ENCODE measurements around the gene NOSTRIN.
"Not testable (repeated sequence)": the region's sequence is repeated elsewhere in the genome, so short reads cannot be mapped to it uniquely, and the experiment has no call there.

Gene NOSTRIN, protein sequence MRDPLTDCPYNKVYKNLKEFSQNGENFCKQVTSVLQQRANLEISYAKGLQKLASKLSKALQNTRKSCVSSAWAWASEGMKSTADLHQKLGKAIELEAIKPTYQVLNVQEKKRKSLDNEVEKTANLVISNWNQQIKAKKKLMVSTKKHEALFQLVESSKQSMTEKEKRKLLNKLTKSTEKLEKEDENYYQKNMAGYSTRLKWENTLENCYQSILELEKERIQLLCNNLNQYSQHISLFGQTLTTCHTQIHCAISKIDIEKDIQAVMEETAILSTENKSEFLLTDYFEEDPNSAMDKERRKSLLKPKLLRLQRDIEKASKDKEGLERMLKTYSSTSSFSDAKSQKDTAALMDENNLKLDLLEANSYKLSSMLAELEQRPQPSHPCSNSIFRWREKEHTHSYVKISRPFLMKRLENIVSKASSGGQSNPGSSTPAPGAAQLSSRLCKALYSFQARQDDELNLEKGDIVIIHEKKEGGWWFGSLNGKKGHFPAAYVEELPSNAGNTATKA

DNA sequence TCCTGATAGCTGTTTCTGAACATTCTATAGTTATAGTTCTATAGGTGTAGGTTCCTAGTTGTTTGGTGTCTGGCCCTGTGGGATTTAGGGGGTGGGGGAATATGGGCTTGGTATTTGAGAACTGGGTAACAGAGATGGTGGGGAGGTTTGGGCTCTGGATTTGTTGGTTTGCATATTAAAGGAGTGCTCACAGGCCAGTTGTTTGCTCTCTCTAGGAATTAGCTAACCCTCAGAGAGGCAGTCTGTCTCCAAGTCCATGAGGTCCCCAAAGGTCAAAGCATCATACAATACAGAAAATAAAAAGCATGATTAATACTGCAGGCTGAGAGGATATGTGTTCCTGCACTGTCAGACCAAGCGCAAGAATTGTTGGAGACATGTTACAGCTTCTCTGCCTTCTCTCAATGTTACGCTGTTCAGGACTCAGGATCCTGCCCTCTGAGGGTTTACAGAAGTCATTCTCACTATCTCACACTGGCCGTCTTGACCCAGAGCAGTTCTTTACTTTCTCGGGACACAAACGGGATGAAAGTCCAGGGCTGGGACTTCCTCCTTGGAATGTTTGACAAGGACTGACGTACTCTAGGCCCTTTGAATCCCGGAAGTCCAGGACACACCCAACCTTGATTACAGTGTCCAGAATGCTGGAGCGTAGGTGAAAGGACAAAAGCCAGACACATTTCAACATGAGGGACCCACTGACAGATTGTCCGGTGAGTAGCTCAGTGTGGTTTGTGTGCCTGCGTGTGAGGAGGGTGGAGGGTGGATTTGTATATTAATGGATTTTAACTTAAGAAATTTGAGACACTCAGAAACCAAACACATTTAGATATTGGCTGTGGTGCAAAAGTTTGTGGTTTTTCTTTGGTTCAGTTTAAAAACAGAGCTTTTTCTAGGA lies at the start of gene NOSTRIN:
TSS of gene NOSTRIN (plus strand) at position 677 of the 898 bp plus-strand sequence. CDS start at position 687, 10 bp downstream.
- DNase-seq (ENCODE audit: low read depth in 3 of 3), result no peak

DNA sequence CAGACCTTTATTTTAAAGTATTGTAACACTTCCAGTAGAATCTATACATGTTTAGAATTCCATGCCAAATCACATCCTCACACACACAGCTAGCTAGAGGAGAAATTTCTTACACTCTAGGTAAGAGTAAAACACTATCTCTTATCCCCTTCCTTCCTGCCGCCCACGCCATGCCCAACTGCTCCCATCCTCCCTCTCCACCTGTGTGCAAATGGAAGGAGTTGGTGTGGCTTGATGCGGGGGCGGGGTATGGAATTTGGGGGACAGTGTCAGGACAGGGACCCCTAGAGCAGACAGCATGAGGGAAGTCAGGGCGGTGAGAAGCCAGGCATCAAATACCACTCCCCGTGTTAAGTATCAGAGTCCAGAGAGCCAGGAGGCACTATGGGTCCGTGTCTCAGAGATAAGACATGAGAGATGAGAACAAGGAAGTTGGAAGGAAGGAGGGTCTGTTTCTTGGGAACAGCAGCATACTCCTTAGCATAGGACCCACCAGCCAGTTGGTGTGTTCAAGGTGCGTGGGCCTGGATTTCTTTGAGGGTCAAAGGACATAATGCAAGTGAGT lies 48.6 kb upstream of the NOSTRIN start:
- DNase-seq (ENCODE audit: low read depth in 3 of 3), result no peak

DNA sequence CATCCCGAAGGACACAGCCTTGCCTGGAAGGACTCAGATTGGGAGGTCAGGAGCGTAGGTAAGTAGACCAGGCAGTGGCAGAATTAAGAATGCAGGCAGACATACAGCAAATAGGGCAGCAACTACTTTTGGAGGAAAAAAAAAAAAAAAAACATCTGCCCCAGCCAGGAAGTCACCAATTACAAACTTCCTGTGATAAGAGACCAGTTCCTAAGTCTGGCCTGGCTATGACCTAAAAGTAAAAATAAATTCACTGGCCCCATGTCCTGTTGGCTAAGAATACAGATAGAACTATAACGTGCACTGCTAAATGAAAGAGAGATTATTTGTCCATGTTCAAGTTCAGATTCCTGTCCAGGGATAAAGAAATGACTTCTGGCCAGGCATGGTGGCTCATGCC lies 45.2 kb upstream of the NOSTRIN start:
- DNase-seq (ENCODE audit: low read depth in 3 of 3), result no peak

DNA sequence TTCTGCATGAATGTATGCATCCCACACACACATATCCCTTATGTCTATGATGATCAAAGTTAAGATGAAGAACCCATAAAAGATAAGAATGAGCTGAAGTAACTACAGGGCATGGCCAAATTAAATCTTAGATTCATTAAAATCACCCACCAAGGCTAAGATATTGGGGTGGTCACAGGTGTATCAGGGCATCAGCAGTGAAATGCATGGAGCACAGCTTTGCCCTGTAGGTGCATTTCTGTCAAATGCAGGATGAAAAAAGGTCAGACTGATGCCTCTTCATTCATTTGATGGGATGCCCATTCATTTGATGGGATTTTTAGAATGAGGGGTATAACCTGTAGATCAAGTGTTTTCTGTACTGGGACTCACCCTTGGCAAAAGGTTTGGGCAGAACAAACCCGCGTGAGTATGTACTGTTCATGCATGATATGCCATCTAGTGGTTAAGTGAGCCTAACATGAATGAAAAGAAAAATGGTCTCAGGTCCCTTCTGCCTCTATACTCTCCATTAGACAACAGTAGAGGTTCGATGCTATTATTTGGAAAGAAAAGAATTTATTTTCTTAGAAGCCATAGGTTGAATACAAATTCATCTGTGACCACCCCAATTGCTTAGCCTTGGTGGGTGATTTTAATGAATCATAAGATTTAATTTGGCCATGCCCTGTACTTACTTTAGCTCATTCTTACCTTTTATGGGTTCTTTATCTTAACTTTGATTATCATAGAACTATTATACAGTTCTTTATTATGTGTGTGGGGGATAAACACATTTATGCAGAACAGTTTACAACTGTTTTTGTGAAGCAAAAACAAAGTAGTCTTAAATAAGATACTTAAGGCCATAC lies 43.2 kb upstream of the NOSTRIN start:
- DNase-seq (ENCODE audit: low read depth in 3 of 3), result no peak

DNA sequence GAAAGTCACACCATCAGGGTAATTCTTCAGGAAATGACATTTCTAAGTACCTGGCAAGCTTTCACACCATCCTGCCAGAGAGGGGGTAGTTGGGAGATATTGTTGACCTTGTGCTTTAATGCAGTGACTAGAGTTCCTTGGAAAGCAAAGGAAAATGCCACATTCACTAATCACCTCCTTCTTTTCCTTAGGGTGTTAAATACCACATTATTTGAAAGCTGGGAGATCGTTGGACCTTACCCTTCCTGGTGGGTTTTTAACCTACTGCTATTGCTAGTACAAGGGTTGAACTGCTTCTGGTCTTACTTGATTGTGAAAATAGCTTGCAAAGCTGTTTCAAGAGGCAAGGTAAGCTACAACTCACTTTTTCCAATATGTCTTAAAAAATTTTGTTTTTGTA lies 37.0 kb upstream of the NOSTRIN start:
- DNase-seq (ENCODE audit: low read depth in 3 of 3), result no peak

DNA sequence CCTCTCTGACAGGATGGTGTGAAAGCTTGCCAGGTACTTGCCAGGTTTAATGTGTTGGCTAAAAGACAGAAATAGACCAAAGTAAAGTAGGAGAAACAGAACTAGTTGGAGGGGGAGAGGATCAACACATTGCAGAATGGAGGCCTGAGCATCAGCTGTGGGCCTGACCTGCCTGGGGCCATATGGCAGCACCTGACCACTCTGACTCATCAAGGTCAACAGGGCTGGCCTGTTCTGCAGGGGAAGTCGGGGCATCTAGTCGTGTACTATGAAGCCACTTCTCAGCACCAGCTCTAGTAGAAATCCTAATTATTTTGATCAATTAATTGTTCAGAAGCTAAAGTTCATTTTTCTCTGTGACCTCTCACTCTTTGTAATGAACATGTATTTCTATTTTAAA lies 35.8 kb upstream of the NOSTRIN start:
- no peak for DNase-seq (ENCODE audit: low read depth in 3 of 3)

DNA sequence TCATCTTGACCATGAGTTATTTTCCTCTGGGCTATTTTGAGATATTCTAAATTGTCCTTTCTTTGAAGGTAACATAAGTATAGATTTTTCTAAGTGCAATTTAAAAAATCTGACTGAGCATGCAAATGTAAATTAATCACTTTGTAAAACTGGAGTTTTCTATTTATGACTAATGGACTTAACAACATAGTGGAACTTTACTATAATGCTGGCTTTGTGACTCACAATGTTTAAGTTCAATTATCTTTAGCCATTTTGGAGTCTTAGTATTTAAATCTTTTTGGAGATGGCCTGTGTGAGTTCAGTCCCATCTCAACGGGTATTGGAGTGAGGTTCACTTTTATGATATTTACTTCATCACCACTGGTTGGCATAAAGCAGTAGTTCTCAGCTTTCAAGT lies 35.2 kb upstream of the NOSTRIN start:
- no peak for DNase-seq (ENCODE audit: low read depth in 3 of 3)

DNA sequence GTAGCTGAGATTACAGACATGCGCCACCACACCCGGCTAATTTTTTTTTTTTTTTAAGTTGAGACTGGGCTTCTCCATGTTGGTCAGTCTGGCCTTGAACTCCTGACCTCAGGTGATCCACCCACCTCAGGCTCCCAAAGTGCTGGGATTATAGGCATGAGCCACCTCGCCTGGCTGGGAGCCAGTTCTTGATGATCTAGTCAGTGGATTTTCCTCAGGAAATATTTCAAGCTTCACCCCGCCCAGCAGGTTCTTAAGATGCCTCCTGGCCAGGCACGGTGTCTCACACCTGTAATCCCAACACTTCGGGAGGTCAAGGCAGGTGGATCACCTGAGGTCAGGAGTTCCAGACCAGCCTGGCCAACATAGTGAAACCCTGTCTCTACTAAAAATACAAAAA lies 34.1 kb upstream of the NOSTRIN start:
- not testable (repeated sequence) for DNase-seq (ENCODE audit: low read depth in 3 of 3)

DNA sequence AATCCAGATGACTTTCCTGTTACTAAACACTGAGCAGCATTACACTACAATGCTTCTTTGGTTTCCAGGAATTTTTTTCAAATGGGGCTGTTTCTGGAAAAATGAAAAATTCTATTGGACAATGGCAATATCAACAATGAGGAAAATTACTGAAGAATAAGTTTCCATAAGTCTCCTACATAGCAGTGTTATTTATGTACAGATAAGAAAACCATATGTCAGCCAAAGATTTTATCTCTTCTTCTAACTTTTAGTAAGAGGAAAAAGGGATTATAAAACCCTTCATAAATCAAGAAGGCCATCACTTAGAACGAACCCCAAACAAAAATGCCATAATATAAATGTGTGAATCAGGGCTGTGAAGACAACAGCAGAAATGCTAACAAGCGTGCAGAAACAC lies 31.6 kb upstream of the NOSTRIN start:
- DNase-seq (ENCODE audit: low read depth in 3 of 3), result no peak

DNA sequence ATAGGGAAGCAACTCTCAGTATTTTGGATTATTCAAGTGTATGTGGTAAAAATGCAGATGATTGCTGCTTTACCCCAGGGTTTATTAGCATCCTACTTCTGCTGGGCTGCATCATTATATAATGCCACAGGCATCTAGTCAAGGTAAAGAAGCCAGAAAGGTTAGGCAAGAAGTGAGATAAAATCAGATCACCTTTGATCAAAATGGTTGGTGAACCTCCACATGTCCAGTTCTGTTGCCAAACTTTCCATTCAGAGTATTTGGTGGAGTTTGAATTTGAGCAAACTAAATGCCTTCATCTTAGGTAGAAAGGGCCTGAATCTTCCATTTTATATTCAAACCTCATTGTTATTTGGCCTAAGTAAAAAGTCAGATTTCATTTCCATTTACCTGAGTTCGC lies 29.7 kb upstream of the NOSTRIN start:
- no peak for DNase-seq (ENCODE audit: low read depth in 3 of 3)

DNA sequence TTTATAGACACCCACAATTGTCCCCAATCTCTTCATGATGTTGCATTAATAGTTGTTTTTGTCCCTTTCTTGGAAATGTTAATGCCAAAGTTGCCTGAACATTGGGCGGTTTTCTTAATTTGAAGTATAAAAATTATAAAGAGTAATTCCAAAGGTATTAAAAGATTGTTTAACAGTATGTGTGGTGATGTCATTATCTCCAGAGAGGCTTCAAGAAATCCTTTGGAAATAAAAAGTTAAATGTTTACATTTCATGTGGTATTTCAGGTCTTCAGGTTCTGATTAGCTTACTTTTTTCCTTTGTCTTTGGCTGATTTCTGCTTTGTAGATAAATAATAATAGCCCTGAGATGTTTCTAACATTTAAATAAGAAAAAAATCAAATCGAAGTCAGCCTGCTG lies 29.3 kb upstream of the NOSTRIN start:
- no peak for DNase-seq (ENCODE audit: low read depth in 3 of 3)

DNA sequence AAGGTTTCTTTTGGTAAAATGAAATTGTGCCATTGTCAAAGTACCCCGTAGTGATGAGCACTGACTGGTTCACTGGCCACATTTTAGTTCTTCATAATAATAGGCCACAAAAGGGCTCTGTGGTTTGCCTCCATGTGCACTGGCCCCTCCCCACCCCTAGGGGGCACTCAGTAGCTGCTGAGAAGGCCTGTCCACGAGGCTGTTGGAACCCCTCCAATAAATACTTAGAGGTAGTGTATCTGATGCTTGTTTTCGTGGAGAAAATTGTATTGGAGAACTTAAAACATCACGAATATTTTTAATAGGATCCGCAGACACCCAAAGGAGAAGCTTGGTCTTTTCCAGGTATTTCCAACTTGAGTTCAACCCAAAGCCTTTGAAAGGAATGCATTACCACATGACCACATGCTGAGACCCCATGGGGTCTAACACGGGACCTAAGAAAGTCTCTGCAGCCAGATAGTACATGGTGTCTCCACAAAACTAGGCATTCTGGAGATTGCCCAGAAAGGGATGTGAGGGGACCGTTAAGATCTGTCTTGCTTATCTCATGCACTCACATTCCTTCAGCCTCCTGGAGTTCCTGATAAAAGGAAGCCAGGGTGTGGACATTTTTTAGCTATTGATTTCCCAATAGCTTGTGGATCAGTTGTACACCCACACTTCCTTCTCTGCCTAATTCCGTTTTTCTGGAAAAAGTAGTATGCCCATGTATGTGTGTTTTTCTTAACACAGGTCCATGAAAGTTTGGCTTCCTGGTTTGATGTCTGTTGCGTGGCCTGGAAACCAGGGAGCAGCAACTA lies 28.5 kb upstream of the NOSTRIN start:
- peak in 2 of 3 donors; percentile 5 to 18 for DNase-seq (ENCODE audit: low read depth in 3 of 3)

DNA sequence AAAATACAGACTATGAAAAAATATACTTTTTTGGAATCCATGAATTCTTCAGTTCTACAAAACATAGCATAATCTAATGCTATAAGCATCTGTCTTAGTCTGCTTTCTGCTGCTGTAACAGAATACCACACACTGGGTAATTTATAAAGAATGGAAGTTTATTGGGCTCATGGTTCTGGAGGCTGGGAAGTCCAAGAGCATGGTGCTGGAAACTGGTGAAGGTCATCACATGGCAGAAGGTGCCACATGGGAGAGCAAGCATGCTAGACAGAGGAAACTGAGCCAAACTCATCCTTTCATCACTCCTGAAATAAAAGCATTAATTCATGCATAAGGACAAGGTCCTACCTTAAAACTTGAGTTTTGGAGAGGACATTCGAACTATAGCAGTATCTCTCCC lies 26.6 kb upstream of the NOSTRIN start:
- no peak for DNase-seq (ENCODE audit: low read depth in 3 of 3)

DNA sequence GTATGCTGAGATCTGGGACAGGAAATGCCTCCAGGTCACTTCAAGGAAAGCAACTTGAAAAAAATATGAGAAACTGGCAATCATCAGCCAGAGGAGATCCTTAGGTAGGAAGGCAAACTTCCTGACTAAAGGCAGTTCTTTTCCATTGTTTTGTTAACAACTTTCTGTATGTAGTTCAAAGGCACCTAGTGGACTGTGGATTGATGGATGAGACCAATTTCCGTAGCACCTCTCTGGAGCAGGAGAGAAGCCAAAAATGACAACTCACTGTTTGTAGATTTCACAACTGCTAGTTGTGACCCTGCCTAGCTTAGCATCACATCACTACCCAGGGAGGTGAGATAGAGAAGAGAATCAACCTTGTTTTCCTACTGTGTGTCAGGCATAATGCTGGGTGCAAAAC lies 21.8 kb upstream of the NOSTRIN start:
- DNase-seq (ENCODE audit: low read depth in 3 of 3), result no peak

DNA sequence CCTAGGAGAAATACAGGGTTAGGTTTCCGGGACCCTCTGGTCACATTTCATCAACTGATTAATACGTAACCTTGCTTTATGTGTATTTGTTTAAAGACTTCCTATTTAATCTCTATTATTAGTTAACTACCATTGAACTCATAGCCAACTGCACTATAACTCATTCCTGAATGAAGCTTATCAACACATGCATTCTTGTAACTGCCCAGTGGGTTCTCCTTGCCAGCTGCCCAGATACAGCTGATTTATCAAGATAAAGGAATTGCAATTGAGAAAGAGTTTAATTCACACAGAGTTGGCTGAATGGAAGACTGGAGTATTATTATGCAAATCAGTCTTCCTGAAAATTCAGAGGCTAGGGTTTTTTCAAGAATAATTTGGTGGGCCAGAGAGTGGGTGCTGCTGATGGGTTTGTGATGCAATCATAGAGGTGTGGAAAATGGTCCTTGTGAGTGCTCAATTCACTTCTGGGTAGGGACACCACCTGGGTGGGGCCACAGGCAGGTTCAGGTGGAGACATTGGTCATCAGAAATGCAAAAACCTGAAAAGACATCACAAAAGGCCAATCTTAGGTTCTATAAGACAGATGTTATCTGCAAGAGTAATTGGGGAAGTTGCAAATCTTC lies 21.1 kb upstream of the NOSTRIN start:
- DNase-seq (ENCODE audit: low read depth in 3 of 3), result no peak

DNA sequence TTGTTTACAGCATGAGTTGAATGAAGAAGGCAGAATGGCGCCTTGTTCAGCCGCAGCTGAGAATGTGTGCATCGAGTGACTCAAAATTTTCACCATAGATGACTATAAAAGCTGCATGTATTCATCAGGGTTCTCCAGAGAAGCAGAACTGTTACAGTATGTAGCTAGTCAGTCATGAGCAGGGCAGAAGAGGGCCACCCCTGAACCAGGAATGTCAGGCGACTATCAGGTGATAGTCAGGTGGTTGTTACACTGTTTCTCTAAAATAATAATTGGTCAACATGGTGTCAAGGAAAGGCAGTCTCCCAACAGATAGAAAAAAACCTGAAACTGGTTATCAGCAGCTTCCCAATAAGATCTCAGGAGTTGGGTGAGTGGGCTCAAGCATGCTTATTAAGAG lies 20.2 kb upstream of the NOSTRIN start:
- no peak for DNase-seq (ENCODE audit: low read depth in 3 of 3)

DNA sequence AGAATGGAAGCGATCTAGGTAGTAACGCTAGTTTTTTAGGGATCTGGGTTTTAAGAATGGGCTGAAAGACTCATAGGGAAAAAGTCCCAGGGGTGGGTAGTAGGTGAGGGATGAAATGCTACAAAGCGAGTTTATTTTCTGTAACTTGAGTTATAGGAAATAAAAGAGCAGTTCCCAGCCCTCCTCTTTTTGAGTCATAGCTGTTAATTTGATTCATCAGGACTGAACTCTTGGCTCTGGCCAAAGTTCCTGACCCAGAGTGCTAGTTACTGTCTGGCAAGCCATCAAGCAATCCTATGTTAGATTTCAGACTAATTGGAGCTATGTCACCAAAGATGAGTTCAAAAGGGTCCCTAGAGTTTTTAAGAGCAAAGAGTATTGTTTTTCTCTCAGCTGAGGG lies 17.4 kb upstream of the NOSTRIN start:
- DNase-seq (ENCODE audit: low read depth in 3 of 3), result no peak

DNA sequence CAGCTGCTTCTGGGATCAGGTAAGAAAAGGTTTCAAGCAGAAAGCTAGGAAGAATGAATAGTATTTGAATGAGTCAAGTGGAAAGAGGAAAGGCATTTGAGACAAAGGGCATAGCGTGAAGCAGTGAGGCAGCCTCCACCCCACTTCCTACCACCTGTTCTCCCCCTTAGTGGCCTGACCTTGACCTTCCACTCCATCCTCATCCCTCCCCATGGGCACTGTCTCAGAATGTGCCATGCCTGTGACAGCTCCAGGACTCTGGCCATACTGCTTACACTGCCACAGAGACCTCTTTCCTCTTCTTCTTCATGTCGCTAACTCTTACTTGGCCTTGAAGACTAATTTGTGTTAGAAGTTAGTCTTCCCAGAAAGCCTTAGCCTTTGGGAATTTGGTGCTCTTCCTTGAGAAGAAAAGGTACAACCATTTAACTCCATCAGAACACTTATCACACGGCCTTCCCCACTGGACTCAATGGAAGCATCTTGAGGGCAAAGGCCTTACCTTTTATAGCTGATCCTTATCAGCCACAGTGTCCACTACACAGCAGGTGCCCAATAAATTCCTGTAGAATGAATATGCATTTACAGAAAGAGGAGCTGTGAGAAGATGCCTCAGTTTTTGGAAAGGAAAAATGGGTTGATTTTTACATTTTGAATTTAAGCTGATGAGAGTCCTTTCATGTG lies 15.2 kb upstream of the NOSTRIN start:
- DNase-seq (ENCODE audit: low read depth in 3 of 3), result no peak

DNA sequence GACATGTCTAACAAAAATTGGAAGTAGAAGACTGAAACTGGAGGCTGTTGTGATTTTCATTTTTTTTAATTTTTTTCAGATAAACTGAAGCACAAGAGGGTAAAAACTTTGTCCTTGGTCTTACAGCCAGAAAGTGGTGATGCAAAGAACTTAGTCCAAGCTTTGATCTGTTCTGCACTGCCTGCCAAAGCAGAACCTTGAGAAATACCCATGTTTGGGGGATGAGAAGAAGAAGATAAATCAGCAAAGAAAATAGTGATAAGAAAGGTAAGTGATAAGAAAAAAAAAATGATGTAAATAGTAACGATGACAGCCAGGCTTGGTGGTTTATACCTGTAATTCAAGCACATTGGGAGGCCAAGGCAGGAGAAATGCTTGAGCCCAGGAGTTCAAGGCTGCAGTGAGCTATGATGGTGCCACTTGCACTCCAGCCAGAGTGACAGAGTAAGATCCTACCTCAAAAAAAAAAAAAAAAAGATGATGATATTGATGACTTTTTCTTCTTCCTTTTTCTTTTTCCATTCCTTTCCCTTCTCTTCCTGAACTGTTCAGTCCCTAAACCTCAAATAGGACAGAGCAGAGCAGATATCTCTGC lies 14.6 kb upstream of the NOSTRIN start:
- no peak for DNase-seq (ENCODE audit: low read depth in 3 of 3)

All from stimulated activated CD4-positive, alpha-beta T cell treated with anti-CD3 and anti-CD28 coated beads, TNF-alpha, amount 100 ng/mL, for 48 hours (primary cell).